HEK293 (cell line): ENCODE measurements around the gene ADAMTS17.

Experiments used
- CTCF ChIA-PET: fragments of 350-600 bp; formaldehyde crosslinking; extraction: SDS; loops from one replicate; lab custom pipeline; 2021; ENCODE audit warnings: antibody characterized with exemption; lab: Yijun Ruan, JAX
- POLR2A ChIA-PET: fragments of 300-600 bp; formaldehyde crosslinking; extraction: SDS; loops from one replicate; lab custom pipeline; 2020; ENCODE audit warnings: antibody characterized with exemption, inconsistent platforms; lab: Yijun Ruan, JAX
- H3K27ac ChIP-seq: fragments of 200-500 bp; sonication (Bioruptor generic); 2 replicates; pipeline ENCODE4 v1.5.1; 2014; ENCODE audit warnings: low read depth, low read length, control low read depth, inconsistent platforms; ENCODE audit errors: extremely low read depth
- H3K36me3 ChIP-seq, 2 experiments: fragments of 200-500 bp in 1 of 2; sonication (Bioruptor generic) in 1 of 2; 1 replicate in 1 of 2; 2 replicates in 1 of 2; pipeline ENCODE4 v1.5.1; 2014 to 2017; ENCODE audit warnings: inconsistent platforms in 2 of 2, low read length in 2 of 2; ENCODE audit not compliant: control insufficient read depth in 2 of 2, insufficient read depth in 1 of 2
- H3K4me1 ChIP-seq: fragments of 200-500 bp; sonication (Bioruptor generic); 2 replicates; pipeline ENCODE4 v1.5.1; 2014; ENCODE audit warnings: mild to moderate bottlenecking, low read length, inconsistent platforms; ENCODE audit not compliant: control insufficient read depth, insufficient read depth
- H3K4me3 ChIP-seq: 2 replicates; pipeline ENCODE4 v1.5.1; 2011; ENCODE audit warnings: low read depth, mild to moderate bottlenecking, control low read depth, low read length, moderate library complexity
- H3K9me3 ChIP-seq: fragments of 200-500 bp; sonication (Bioruptor generic); 2 replicates; pipeline ENCODE4 v1.5.1; 2014; ENCODE audit warnings: low read depth, low read length, inconsistent platforms; ENCODE audit not compliant: control insufficient read depth, insufficient read depth
- BCL11A ChIP-seq: fragments of 450-650 bp; formaldehyde crosslinking; IDR thresholded peaks from 2 replicates; pipeline ENCODE4 v1.5.1; 2016; ENCODE audit warnings: low read depth, missing biosample characterization, missing genetic modification characterization
- IKZF3 ChIP-seq: fragments of 450-650 bp; IDR thresholded peaks from 2 replicates; pipeline ENCODE4 v1.5.0; 2018; ENCODE audit warnings: missing biosample characterization, mild to moderate bottlenecking, missing genetic modification characterization, moderate library complexity
- KLF10 ChIP-seq: fragments of 450-650 bp; IDR thresholded peaks from 2 replicates; pipeline ENCODE4 v1.5.1; 2018; ENCODE audit warnings: missing biosample characterization, mild to moderate bottlenecking, missing genetic modification characterization
- KLF17 ChIP-seq: fragments of 450-650 bp; formaldehyde crosslinking; IDR thresholded peaks from 2 replicates; pipeline ENCODE4 v1.5.1; 2016; ENCODE audit warnings: missing biosample characterization, missing genetic modification characterization
- OVOL3 ChIP-seq: fragments of 450-650 bp; formaldehyde crosslinking; IDR thresholded peaks from 2 replicates; pipeline ENCODE4 v1.5.1; 2016; ENCODE audit warnings: missing biosample characterization, missing genetic modification characterization
- PBX3 ChIP-seq: sonication (generic); formaldehyde crosslinking; IDR thresholded peaks from 2 replicates; pipeline ENCODE4 v1.8.1; 2022; ENCODE audit warnings: mild to moderate bottlenecking, moderate library complexity, missing genetic modification reagents
- RBAK ChIP-seq: fragments of 450-650 bp; formaldehyde crosslinking; IDR thresholded peaks from 2 replicates; pipeline ENCODE4 v1.5.1; 2016; ENCODE audit warnings: missing biosample characterization, missing genetic modification characterization
- TRIM28 ChIP-seq: IDR thresholded peaks from 2 replicates; pipeline ENCODE4 v1.6.1; 2011; ENCODE audit warnings: low read length, control low read depth, borderline replicate concordance
- ZFP69B ChIP-seq: fragments of 450-650 bp; formaldehyde crosslinking; IDR thresholded peaks from 2 replicates; pipeline ENCODE4 v1.5.1; 2016; ENCODE audit warnings: missing biosample characterization, missing genetic modification characterization
- ZNF10 ChIP-seq: fragments of 450-650 bp; formaldehyde crosslinking; IDR thresholded peaks from 2 replicates; pipeline ENCODE4 v1.5.1; 2017; ENCODE audit warnings: missing biosample characterization, missing genetic modification characterization
- ZNF133 ChIP-seq: fragments of 450-650 bp; formaldehyde crosslinking; IDR thresholded peaks from 2 replicates; pipeline ENCODE4 v1.5.1; 2016; ENCODE audit warnings: missing biosample characterization, missing genetic modification characterization
- ZNF169 ChIP-seq: fragments of 450-650 bp; formaldehyde crosslinking; IDR thresholded peaks from 2 replicates; pipeline ENCODE4 v1.5.1; 2016; ENCODE audit warnings: missing biosample characterization, missing genetic modification characterization
- ZNF223 ChIP-seq: fragments of 450-650 bp; formaldehyde crosslinking; IDR thresholded peaks from 2 replicates; pipeline ENCODE4 v1.5.1; 2016; ENCODE audit warnings: missing biosample characterization, missing genetic modification characterization
- ZNF239 ChIP-seq: fragments of 450-650 bp; formaldehyde crosslinking; IDR thresholded peaks from 2 replicates; pipeline ENCODE4 v1.5.1; 2016; ENCODE audit warnings: missing biosample characterization, missing genetic modification characterization
- ZNF280D ChIP-seq: fragments of 450-650 bp; formaldehyde crosslinking; IDR thresholded peaks from 2 replicates; pipeline ENCODE4 v1.5.1; 2016; ENCODE audit warnings: missing biosample characterization, missing genetic modification characterization
- ZNF37A ChIP-seq: fragments of 450-650 bp; IDR thresholded peaks from 2 replicates; pipeline ENCODE4 v1.5.1; 2018; ENCODE audit warnings: missing biosample characterization, missing genetic modification characterization
- ZNF473 ChIP-seq: fragments of 450-650 bp; formaldehyde crosslinking; IDR thresholded peaks from 2 replicates; pipeline ENCODE4 v1.5.1; 2017; ENCODE audit warnings: missing biosample characterization, missing genetic modification characterization
- ZNF488 ChIP-seq: fragments of 450-650 bp; formaldehyde crosslinking; IDR thresholded peaks from 2 replicates; pipeline ENCODE4 v1.5.1; 2016; ENCODE audit warnings: missing biosample characterization, missing genetic modification characterization
- ZNF510 ChIP-seq: fragments of 450-650 bp; formaldehyde crosslinking; IDR thresholded peaks from 2 replicates; pipeline ENCODE4 v1.5.1; 2018; ENCODE audit warnings: mild to moderate bottlenecking, missing genetic modification characterization, missing biosample characterization; ENCODE audit not compliant: insufficient replicate concordance
- ZNF514 ChIP-seq: fragments of 450-650 bp; formaldehyde crosslinking; IDR thresholded peaks from 2 replicates; pipeline ENCODE4 v1.5.1; 2016; ENCODE audit warnings: missing biosample characterization, missing genetic modification characterization
- ZNF670 ChIP-seq: fragments of 450-650 bp; formaldehyde crosslinking; IDR thresholded peaks from 2 replicates; pipeline ENCODE4 v1.5.1; 2016; ENCODE audit warnings: missing biosample characterization, missing genetic modification characterization, low read depth
- ZNF777 ChIP-seq: fragments of 450-650 bp; formaldehyde crosslinking; IDR thresholded peaks from 2 replicates; pipeline ENCODE4 v1.5.1; 2017; ENCODE audit warnings: missing biosample characterization, missing genetic modification characterization, borderline replicate concordance
- TF ChIP-seq, protein P1 (sequence below): IDR thresholded peaks from 2 replicates; pipeline ENCODE4 v1.6.1; 2011; ENCODE audit warnings: mild to moderate bottlenecking, low read depth, low read length, borderline replicate concordance
- TF ChIP-seq, protein P2 (sequence below): fragments of 450-650 bp; formaldehyde crosslinking; IDR thresholded peaks from 2 replicates; pipeline ENCODE4 v1.5.1; 2016; ENCODE audit warnings: missing biosample characterization, missing genetic modification characterization

The ADAMTS17 gene

DNA sequence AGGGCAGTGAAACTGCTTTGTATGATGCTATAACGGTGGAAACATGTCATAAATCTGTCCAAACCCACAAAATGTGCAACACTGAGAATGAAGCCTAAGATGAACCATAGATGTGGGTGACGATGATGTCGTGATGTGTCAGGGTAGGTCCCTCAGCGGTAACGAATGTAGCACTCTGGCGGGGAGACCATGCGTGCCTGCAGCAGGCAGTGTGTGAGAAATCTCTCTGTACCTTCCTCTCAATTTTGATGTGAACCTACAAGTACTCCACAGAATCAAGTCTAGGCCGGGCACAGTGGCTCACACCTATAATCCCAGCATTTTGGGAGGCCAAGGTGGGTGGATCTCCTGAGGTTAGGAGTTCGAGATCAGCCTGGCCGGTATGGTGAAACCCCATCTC is 340.4 kb downstream of the ADAMTS17 start (continued):
- TF ChIP-seq, protein P1, sequence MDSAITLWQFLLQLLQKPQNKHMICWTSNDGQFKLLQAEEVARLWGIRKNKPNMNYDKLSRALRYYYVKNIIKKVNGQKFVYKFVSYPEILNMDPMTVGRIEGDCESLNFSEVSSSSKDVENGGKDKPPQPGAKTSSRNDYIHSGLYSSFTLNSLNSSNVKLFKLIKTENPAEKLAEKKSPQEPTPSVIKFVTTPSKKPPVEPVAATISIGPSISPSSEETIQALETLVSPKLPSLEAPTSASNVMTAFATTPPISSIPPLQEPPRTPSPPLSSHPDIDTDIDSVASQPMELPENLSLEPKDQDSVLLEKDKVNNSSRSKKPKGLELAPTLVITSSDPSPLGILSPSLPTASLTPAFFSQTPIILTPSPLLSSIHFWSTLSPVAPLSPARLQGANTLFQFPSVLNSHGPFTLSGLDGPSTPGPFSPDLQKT: no peak
- TF ChIP-seq ZNF777 (no peak), ZNF223 (no peak), ZNF169 (no peak), BCL11A (tag by site-specific recombination) (no peak), KLF17 (tag by site-specific recombination) (no peak)
- TF ChIP-seq, protein P2, sequence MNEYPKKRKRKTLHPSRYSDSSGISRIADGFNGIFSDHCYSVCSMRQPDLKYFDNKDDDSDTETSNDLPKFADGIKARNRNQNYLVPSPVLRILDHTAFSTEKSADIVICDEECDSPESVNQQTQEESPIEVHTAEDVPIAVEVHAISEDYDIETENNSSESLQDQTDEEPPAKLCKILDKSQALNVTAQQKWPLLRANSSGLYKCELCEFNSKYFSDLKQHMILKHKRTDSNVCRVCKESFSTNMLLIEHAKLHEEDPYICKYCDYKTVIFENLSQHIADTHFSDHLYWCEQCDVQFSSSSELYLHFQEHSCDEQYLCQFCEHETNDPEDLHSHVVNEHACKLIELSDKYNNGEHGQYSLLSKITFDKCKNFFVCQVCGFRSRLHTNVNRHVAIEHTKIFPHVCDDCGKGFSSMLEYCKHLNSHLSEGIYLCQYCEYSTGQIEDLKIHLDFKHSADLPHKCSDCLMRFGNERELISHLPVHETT (tag by site-specific recombination): no peak

GRCh38 chr15:99999282-100000070 is 342.3 kb downstream of the ADAMTS17 start:
- CTCF ChIA-PET: no interaction called here
- Histone ChIP-seq H3K4me1 (peaks cover 5% of the 10 kb centered on the region; the same call in 1 of the 2 replicates), H3K36me3 (no peaks in the 10 kb centered on the region), H3K4me3 (no peak overlapping the region), H3K9me3 (no peaks in the 10 kb centered on the region), H3K27ac (no peak overlapping the region)
- TF ChIP-seq ZNF10 (tag by site-specific recombination) (no peak), TRIM28 (no peak), ZNF514 (tag by site-specific recombination) (no peak), ZNF37A (no peak), ZNF473 (no peak), ZNF510 (tag by site-specific recombination) (no peak), ZNF133 (tag by site-specific recombination) (no peak), KLF10 (tag by site-specific recombination) (no peak), IKZF3 (tag by site-specific recombination) (no peak), PBX3 (CRISPR knock-in tag) (no peak)
- POLR2A ChIA-PET: no interaction called here

DNA sequence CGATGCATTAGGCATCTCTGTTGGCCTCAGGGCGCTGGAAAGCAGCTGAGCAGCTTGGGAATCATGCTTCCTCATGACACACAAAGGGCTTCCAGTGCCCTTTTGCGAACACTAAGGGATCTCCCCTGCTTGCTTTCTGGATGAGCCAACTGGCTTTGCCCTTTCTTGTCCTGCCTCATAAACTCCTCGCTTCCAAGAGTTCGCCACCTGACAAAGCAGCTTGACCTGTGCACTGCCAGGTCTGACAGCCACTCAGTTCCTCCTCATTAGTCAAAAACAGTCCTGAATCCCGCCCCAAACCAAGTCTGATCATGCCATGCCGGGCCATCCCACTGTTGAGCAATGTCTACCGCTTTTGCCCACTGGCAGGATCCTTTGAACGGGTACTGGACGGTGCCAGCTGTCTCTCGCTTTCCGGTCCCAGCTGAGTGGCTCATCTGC is 343.1 kb downstream of the ADAMTS17 start:
- Histone ChIP-seq H3K36me3 (no peaks in the 10 kb centered on the region), H3K4me3 (no peak overlapping the region), H3K27ac (no peak overlapping the region), H3K9me3 (no peaks in the 10 kb centered on the region), H3K4me1 (peaks cover 5% of the 10 kb centered on the region; the same call in 1 of the 2 replicates)
- ChIA-PET CTCF (no interaction called here), POLR2A (no interaction called here)
- TF ChIP-seq RBAK (tag by site-specific recombination) (no peak), ZNF670 (tag by site-specific recombination) (no peak), OVOL3 (no peak), ZFP69B (tag by site-specific recombination) (no peak), PBX3 (CRISPR knock-in tag) (no peak), ZNF488 (tag by site-specific recombination) (no peak), ZNF280D (tag by site-specific recombination) (no peak), ZNF239 (no peak), TRIM28 (no peak)
